ENCODE measurements around the gene PRADC1. TPM values are rescaled to one million over a fixed set of nuclear protein-coding genes. Genes with fewer than 3 reads are reported as not detected.
A peak's percentile ranks its signal among the peaks of the same experiment; 100 is the strongest.

PRADC1 gene
- total RNA-seq, 2 donors from 2014 or later, result 19.9 to 24.5 TPM

- no peaks in the 10 kb centered on the region for H3K27me3 ChIP-seq (replicated peaks; ENCODE audit: insufficient read depth)
- H3K36me3 ChIP-seq, result no peaks in the 10 kb centered on the region
- DNase-seq (ENCODE audit: low spot score) (no peak), ATAC-seq (ENCODE audit: insufficient number of reproducible peaks, low FRiP score, low read depth) (no peak)
- peaks cover 4 to 6% of the 10 kb centered on the region in 2 donors for H3K4me1 ChIP-seq (ENCODE audit: control insufficient read depth in 1 of 2, low read depth in 2 of 2)
- H3K4me3 ChIP-seq, result peak overlapping the region; percentile 56
- no peak for TF ChIP-seq CTCF (IDR thresholded peaks at IDR 0.05)
- no peaks in the 10 kb centered on the region for H3K9me3 ChIP-seq
- H3K27ac ChIP-seq, result no peak overlapping the region
Measured at GRCh38 chr2:73268830-73269685, 36.0 kb upstream of the PRADC1 start.

- DNase-seq (ENCODE audit: low spot score) (no peak), ATAC-seq (ENCODE audit: insufficient number of reproducible peaks, low FRiP score, low read depth) (no peak)
- Histone ChIP-seq H3K27me3 (replicated peaks; ENCODE audit: insufficient read depth) (no peaks in the 10 kb centered on the region), H3K4me3 (peak overlapping the region; percentile 56), H3K36me3 (no peaks in the 10 kb centered on the region), H3K9me3 (no peaks in the 10 kb centered on the region), H3K4me1 (ENCODE audit: control insufficient read depth in 1 of 2, low read depth in 2 of 2) (peaks cover 4 to 6% of the 10 kb centered on the region in 2 donors), H3K27ac (no peak overlapping the region)
- TF ChIP-seq CTCF (IDR thresholded peaks at IDR 0.05), result no peak
Measured at GRCh38 chr2:73268366-73268829, 35.4 kb upstream of the PRADC1 start.

- ATAC-seq (ENCODE audit: insufficient number of reproducible peaks, low FRiP score, low read depth), result no peak
- TF ChIP-seq CTCF (IDR thresholded peaks at IDR 0.05), result no peak
- Histone ChIP-seq H3K27ac (no peak overlapping the region), H3K9me3 (no peaks in the 10 kb centered on the region), H3K4me1 (ENCODE audit: control insufficient read depth in 1 of 2, low read depth in 2 of 2) (peaks cover 4 to 6% of the 10 kb centered on the region in 2 donors), H3K4me3 (no peak overlapping the region), H3K27me3 (replicated peaks; ENCODE audit: insufficient read depth) (no peaks in the 10 kb centered on the region), H3K36me3 (no peaks in the 10 kb centered on the region)
- no peak for DNase-seq (ENCODE audit: low spot score)
Measured at GRCh38 chr2:73267008-73267407, 34.0 kb upstream of the PRADC1 start.

- ATAC-seq (ENCODE audit: insufficient number of reproducible peaks, low FRiP score, low read depth), result no peak
- no peak for DNase-seq (ENCODE audit: low spot score)
- H3K4me1 ChIP-seq (ENCODE audit: control insufficient read depth in 1 of 2, low read depth in 2 of 2), result peaks cover 4 to 6% of the 10 kb centered on the region in 2 donors
- no peaks in the 10 kb centered on the region for H3K36me3 ChIP-seq
- TF ChIP-seq CTCF (IDR thresholded peaks at IDR 0.05), result no peak
- H3K9me3 ChIP-seq, result no peaks in the 10 kb centered on the region
- H3K27me3 ChIP-seq (replicated peaks; ENCODE audit: insufficient read depth), result no peaks in the 10 kb centered on the region
- no peak overlapping the region for H3K4me3 ChIP-seq
- H3K27ac ChIP-seq, result no peak overlapping the region
Measured at GRCh38 chr2:73266061-73266901, 33.2 kb upstream of the PRADC1 start.

Data from thoracic aorta (tissue), 2 donors.